NCI-H128 (cell line): ENCODE results near the gene APLN.

Experiments used
- DNase-seq: peaks from one replicate; lab custom pipeline; 2025; ENCODE audit not compliant: unreplicated experiment; lab: John Stamatoyannopoulos, UW

The APLN gene

DNA sequence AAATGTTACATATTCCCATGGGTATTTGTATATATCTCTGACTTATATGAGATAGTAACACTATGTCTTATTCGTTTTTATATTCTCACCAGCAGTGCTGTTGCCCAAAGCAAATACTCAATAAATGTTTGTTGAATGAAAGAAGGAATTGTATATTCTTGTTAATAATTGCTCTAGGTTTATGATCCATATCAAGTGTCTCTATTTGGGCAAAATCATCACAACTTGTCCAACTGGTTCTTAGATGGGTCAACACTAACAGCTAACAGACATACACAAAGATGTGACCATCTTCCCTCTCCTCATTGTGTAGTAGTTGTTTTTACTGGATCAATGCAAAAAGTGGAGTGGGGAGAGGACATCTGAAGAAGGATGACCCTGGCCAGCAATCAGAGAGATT lies 6.6 kb upstream of the APLN start:
- no peak for DNase-seq

DNA sequence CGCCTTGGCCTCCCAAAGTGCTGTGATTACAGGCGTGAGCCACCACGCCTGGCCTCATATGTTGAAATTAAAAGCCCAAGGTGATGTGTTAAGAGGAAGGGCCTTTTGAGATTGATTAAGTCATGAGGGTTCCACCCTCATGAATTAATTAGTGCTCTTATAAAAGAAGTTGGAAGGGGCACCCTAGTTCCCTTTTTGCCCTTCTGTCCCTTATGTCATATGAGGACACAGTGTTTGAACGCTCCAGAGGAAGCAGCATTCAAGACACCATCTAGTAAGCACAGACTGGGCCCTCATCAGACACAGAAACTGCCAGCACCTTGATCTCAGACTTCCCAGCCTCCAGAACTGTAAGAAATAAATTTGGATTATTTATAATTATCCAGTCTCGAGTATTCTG lies 5.1 kb upstream of the APLN start:
- DNase-seq: no peak

DNA sequence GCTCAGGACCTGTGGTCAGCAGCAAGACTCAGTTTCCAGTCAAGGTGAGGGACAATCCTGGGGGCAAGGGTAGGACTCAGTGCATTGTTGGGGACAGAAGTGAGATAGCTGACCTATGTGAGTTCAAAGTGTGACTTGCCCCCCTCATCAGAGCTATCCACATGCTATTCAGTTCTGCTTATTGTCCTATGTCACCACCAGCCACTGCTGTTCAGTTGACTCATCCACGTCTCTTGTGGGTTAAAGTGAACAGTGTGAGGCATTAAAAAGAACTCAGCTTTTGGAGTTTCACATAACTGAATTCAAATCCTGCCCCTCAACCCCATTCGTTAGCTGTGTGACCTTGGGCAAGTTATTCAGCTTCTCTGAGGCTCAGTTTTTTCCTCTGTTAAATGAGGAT lies 4.4 kb upstream of the APLN start:
- no peak for DNase-seq

DNA sequence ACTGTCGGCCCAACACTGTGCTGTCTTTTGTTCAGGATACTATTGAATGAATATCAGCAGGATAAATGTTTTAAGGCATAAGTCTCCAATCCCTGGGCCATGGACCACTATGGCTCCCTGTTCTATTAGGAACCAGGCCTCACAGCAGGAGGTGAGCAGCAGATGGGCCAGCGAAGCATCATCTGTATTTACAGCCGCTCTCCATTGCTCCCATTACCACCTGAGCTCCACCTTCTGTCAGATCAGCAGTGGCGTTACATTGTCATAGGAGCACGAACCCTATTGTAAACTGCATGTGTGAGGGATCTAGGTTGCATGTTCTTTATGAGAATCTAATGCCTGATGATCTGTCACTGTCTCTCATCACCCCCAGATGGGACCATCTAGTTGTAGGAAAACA lies 3.7 kb upstream of the APLN start:
- DNase-seq: no peak

DNA sequence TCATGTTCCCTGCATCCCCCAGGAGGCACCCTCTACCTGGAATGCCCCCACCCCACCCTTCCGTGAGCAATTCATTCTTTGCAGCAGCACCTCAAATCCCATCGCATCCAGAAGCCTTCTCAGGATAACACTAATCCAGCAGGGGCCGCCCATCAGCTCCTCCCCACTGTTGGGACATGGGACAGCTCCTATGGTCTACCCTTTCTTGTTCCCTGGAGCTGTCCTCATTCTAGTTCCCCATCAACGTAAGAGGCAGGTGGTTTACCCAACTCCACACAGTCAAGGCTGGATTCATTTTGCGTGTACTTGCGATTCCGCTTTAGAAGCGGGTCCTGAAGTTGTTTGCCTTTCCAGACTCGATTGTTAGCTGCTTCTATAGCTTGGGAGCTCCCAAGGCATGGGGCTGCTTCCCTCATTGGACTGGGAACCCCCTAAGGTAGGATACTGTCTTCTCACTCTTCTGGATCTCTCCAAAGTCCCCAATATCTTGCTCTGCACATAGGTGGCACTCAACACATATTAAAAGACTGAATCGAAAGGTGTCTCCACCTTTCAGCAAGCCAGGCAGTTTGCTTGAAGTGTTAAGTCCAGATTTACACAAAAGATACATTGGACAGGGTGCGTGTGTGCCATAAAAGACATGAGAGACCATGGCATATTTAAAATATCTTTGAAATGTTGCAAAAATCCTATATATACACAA lies 942 bp upstream of the APLN start:
- DNase-seq: no peak

DNA sequence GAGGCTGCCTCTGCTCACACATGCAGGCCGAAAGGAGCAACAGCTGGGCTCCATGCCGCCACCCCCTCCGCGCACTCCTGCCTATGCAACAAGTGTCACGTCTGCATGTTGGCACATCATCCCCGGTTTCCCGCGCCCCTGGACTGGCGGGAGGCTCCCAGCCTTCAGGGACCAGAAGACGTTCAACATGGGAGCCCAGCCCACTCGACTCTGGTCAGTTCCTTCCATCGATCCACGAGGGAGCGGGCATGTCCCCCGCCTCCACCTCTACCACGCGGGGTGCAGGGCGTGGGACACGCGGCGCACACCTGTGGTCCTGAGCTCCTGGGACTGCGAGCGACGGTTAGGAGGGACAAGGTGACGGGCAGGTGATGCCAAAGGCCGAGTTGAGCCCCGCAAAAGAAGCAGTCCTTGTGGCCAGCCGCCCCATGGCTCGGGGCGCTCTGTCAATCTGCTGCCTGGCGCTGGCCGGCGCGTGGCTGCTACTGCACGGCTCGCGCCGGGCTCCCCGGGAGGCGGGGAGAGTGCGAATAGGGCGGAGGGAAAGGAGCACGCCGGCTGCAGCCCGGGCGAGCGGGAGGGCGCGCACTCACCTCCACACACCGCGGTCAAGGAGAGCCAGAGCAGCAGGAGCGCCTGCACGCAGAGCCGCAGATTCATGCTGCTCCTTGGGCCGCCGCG lies 645 bp downstream of the APLN start:
- no peak for DNase-seq

DNA sequence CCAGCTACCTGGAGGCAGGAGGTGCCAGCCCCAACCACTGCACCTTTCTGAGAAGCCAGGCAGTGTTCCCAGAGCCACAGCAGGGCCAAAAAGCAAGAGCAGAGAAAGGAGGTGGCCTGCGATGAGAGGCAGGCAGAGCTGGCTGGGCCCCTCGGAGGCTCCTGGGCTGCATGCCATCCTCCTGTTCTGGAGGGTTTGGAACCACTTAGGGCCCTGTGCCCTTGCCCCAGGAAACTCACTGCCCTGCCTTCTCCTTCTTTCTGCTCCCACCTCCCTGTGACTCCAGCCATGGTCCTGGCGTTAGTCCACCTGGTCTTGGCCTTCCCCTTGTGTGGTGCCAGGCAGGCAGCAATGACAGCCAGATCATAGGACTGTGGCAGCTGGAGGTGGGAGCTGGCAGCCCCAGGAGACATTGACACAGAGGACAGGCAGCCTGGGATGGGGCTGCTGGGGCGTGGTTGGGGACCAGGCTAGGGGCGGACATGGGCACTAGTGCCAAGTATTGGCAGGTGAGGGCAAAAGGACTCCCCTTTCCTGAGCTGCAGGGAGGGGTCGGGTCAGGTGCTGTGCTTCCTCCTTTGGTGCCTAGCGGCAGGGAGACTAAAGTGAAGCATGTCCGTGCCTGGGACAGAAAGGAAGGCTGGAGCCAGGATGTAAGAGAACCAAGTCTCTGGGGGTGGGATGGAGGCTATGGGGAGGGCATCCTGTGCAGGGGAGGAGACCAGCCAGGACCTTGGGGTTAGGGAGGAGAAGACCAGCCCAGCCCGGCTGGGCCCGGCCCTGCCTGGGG lies 1.4 kb downstream of the APLN start:
- no peak for DNase-seq

DNA sequence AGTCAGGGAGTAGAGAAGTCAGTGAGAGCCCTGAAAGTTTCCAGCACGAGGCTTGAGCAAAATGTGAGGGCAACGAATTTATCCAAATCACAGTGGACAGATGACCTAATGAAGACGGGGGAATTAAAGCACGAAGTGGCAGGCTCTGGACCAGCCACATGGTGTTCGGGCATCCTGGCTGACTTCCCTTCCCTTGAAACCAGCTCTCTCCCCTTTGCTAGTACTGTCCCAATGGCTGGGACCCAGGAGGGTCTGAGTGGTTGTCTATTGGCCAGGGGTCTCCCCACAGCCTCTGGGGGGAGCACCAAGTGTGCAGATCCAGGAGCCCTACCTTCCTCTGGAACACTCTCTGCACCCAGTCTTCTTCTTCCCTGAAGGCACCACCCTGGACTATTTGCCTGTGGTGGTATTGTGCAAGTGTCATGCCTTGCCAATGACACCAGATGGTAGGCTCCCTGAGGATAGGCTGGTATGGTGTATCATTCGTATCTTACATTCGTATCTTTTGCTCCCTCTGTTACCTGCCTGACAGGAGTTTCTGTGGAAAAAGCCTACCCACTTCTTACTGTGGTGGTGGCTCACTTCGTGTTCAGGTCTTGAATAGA lies 2.1 kb downstream of the APLN start:
- DNase-seq: no peak

DNA sequence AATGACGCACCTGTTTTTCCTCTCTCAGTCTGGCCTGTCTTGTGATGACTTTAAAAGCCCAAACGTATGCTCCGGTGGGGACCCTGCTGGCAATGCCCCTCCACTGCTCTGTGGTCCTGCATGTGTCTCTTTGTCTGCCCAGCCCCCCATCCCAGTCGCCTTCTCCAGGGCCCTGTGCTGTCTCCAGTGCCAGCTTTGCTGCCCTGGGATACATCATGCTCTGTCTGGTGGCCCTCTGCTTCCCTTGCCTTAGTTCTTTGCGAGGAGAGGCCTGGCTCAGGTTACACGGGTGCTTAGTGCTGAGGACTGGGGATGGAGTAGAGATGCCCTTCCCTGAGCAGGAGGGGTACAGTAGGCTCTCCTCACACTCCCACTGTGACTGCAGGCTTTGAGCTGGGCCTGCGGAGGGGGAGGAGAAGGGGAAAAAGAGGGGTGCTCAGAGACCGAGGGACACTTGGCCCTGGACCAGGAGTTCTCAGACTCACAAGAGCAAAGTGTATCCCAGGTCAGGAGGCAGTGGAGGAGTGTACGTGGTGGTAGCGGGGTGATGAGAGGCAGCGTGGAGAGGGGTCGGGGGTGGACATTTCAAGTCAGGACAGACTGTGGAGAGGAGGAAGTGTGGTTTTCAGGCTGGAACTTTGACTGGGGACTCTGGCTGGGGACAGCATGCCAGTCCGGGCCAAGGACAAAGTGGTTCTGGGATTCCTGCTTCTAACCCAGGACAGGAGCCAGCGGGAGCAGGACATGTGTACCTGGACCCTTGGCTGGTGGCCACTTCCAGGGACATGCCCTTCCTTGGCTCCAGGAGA lies 2.8 kb downstream of the APLN start:
- DNase-seq: no peak

DNA sequence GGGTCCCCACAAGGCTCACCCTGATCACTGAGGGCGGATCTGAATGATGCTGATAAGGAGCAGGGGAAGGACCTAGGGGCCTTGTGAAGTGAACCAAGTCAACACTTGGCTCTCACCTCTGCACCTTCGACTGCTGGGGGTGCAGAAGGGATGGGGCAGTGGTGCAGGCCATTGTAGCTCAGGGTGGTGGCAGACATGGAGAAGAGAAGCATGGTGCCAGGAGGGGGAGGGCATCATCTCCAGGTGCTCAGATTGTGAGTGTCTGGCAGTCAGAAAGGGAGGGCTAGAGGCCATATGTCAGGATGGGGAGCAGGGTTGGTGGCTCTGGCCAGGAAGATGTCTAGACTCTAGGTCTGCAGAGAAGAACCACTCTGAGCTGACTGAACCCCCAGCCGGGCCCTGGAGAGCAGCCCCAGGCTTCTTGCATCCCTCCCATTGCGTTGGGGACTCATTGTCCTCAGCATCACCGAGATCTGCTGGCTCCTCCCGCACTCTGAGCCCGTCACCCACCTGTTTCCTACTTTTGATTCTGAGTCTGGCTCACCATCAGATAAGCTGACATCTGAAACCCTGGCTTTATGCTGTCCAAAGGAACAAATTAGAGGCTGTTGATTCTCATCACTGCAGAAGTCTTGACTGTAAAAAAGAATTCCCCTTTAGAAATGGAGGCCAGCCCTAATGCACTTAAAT lies 3.8 kb downstream of the APLN start:
- no peak for DNase-seq

DNA sequence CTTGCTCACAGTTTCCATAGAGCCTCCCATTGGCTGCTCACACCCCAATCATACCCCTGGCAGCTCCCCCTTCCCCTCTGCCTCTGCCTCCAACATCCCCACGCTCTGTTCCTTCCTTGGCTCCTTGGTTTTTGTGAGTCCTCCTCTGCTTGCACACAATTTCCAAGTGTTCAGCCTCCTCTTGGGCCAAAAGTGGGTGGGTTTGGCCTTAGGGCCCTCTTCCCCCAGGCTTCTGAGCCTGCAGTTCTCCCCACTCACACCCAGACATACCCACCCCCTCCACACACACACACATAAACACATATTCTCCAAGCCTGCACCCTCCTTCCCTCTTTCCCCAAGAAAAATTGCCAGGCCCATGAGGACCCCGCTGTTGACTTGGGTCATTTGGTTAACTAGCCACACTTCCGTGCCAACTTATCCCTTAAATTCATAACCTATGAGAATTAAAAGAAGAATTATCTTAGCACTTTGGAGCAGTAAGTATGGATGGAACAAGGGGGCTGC lies 4.5 kb downstream of the APLN start:
- no peak for DNase-seq

DNA sequence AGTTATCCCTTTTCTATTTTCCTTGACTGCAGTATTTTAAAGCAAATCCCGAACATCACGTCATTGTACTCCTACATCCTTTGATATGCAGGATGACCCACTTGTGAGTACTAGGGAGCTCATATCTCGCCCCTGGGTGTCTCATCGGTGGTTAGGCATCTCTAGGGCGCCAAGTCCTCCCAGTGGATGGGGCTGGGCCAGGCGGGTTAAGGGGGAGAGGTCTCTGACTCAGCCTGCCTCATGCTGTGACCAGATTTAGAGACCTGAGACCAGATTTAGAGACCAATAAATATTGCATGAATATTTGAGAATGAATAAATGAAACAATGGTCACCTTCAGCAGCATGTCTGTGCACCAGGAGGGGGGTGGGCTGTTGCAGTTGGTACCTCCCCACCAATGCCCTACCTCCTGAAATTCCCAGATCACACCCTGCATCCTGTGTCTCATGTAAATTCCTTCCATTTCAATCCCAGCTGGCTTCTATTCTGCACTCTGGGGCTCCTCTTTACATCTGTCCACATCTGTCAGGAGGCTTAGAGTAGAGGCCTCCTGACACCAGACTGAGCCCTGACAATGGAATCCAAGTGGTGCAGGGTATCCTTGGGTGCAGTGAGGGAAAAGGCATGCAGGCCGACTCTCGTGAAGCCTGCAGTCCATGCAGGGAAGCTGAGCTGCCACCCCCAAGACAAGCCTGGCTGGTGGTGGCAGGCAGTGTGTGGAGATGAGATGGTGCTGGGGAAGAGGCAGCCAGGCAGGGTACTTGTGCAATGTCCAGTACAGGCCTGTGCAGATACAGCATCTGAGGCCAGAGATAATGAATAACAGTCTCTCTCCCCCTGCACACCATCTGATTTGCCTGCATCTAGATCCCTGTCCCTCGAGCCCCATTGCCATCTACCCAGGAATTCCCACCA lies 5.2 kb downstream of the APLN start:
- DNase-seq: no peak

DNA sequence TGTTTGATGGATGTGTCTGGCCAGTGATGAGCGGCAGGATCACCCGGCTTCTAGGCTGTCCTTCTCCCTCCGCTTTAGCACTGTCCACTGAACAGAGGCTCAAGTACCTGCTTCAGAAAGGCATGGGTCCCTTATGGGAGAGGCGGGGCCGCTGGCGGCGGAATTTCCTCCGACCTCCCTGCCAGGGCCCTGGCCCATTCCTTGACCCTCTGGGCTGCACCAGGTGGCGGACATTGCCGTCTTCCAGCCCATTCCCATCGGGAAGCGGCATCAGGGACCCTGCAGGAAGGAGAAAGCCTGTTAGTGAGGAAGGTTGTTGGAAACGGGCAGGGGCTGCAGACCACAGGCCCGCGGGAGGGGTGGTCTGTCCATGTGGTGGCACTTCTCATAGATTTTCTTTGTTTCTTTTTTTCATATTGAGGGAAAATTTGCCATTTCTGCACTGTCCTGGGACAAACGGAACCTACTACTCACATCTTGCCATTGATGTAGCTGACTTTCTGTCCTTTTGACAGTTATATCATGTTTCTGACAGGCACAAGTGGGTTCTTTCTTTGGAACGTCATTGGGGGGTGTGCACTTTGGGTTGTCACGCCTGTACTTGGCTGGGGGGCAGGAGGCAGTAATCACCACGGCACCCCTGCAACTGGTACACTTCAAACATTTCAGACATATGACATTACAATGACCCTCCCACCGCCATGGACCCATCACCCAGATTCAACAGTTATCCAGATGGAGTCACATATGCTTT lies 6.1 kb downstream of the APLN start:
- DNase-seq: no peak

DNA sequence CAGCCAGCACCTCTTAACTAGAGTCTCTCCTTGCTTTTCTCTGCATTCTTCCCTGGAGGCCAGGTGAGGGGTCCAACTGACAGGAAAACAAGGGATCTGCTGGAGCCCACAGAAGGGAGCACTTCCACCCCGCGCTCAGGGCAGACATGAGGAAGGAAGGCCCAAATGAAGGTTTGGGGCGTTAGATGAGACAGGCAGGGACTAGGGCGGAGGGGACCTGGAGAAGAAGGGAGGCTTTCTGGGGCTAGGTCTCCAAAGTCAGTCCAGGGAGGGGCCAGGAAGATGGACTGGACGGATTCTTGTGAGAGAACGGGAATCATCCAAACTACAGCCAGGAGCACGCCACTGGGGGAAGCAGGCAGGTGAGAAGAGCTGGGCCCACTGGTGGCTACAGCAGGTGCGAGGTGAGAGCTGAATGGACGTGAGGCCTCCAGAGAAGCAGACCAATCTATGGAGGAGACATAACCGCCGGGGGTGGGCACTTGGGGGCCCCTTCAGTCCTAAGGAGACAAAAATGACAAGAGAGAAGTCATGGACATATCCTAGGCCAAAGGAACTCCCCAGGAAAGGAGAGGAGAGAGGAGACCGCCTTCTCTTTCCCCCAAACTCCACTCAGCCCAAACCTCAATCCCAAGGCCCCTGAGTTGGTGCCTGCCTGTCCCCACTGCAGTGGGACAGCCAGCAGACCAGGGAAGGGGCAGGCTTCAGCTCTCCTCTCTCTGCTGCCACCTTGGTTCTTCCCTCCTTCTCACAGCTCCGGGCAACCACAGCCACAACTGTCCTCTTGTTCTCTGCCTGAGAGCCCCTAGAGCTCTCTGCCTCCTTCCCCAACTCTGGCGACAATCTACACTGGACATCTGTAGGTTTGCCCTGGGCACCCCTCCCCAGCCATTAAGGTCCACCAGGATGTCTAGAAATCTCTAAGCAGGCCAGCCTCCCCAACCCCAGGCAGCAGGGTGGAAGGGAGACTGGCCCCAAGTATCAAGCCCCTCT lies 7.0 kb downstream of the APLN start:
- no peak for DNase-seq

DNA sequence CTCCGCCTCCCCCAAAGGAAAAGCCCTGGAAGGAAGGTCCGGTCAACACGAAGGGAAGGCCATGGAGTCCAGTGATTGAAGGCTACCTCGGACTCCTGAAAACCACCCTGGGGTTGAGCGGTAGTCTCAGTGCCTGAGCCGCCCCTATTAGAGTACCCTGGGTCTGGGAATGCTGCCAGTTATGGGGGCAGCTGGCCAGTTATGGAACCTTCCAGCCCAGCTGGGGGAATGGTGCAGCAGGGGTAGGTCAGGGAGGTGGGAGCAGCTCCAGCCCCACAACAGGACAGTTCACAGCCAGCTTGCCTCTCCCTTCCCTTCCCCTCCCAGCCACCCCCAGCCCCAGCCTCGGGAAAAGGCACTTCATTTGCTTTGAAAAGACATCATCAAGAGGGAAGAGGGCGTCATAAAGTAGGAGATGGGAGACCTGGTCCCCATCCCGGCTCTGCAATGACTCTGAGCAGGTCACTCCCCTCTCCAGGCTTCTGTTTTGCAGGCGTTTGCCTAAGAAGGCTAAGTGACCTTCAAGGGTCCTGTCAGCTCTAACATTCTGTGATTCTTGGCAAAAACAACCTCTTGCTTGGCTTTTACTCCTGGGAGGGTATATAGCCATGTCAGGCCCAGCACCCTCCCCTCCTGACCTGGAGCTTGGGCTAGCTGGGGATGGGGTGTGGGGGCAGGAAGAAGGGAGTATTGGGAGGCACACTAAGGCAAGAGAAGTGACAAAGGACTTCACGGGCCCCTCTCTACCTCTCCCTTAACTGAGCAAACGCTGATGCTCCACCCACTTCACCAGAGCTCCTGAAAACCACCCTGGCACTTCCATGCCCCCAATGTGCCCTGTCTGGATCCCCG lies 8.0 kb downstream of the APLN start:
- no peak for DNase-seq

DNA sequence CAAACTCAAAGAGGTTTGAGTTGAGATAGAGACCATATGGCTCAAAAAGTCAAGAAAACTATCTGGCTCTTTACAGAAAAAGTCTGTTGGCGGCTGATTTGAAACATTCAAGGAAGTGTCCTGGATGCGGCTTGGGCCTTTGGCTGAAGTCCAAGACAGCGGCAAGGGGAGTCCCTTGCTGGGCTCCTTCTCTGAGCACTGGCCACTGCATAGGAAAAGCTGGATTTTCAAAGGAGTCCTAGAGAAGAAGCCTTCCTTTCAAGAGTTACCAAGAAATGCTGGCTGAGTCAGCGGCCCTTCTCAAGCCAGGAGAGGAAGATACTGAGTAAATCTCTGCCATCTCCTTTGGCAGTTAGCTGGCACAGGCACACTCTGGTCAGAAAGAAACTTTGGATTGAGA lies 12.1 kb downstream of the APLN start:
- no peak for DNase-seq
